ENCODE data around the gene NEMP1. TPM values are rescaled to one million over a fixed set of nuclear protein-coding genes. Genes with fewer than 3 reads are reported as not detected.

The NEMP1 gene
- total RNA-seq, 1 experiment from 2014 or later: 16.4 TPM

- H3K27ac ChIP-seq (ENCODE audit: low read length): no peak overlapping the region
- H3K27me3 ChIP-seq (ENCODE audit: low read length): no peaks in the 10 kb centered on the region
- no peaks in the 10 kb centered on the region for H4K20me1 ChIP-seq (ENCODE audit: low read length)
- no peaks in the 10 kb centered on the region for H3K79me2 ChIP-seq (ENCODE audit: low read length)
- POLR2A ChIA-PET (ENCODE audit: unreplicated experiment): no interaction called here
- no peaks in the 10 kb centered on the region for H3K9me3 ChIP-seq (ENCODE audit: low read length)
- no peaks in the 10 kb centered on the region for H3K36me3 ChIP-seq (ENCODE audit: low read depth, low read length)
- peak overlapping the region; percentile 74; the same call in 1 of the 2 replicates for H2AFZ ChIP-seq (ENCODE audit: low read length)
- ATAC-seq (no peak), DNase-seq (no peak)
- no peak overlapping the region for H3K9ac ChIP-seq (ENCODE audit: low read length)
- TF ChIP-seq EZH2phosphoT487 (IDR thresholded peaks at IDR 0.05; ENCODE audit: borderline replicate concordance, low read length) (no peak), CTCF (conservative IDR thresholded peaks at IDR 0.05; ENCODE audit: low read depth, low read length) (no peak), EZH2 (IDR thresholded peaks at IDR 0.05; ENCODE audit: low read length, unreplicated experiment) (no peak)
- no peaks in the 10 kb centered on the region for H3K9me2 ChIP-seq (replicated peaks; ENCODE audit: low read length)
- CTCF ChIA-PET: no interaction called here
- no TSS peak for BruUV-seq (replicated peaks)
- intact Hi-C loops (cut with micrococcal nuclease): no loop called here
- H3K4me1 ChIP-seq (ENCODE audit: insufficient read depth, low read length): peaks cover 32% of the 10 kb centered on the region
- peak overlapping the region; percentile 95 for H3K4me2 ChIP-seq (ENCODE audit: low read length)
- H3F3A ChIP-seq (ENCODE audit: low read length, unreplicated experiment): no peaks in the 10 kb centered on the region
- H3K4me3 ChIP-seq (ENCODE audit: low read length): peak overlapping the region; percentile 69; the same call in 1 of the 2 replicates
Measured at GRCh38 chr12:57109207-57110103, 30.9 kb upstream of the NEMP1 start.

- POLR2A ChIA-PET (ENCODE audit: unreplicated experiment): no interaction called here
Measured at GRCh38 chr12:57107456-57108155, 29.0 kb upstream of the NEMP1 start.

More at GRCh38 chr12:57107456-57108155, 29.0 kb upstream of the NEMP1 start:
- no peak overlapping the region for H3K4me2 ChIP-seq (ENCODE audit: low read length)
- H3K79me2 ChIP-seq (ENCODE audit: low read length): no peaks in the 10 kb centered on the region
- DNase-seq: no peak
- no peaks in the 10 kb centered on the region for H3K36me3 ChIP-seq (ENCODE audit: low read depth, low read length)
- H3K27ac ChIP-seq (ENCODE audit: low read length): no peak overlapping the region
- BruUV-seq (replicated peaks): no TSS peak
- H3K4me3 ChIP-seq (ENCODE audit: low read length): no peak overlapping the region
- H4K20me1 ChIP-seq (ENCODE audit: low read length): no peaks in the 10 kb centered on the region
- ATAC-seq: no peak
- TF ChIP-seq CTCF (conservative IDR thresholded peaks at IDR 0.05; ENCODE audit: low read depth, low read length): no peak
- TF ChIP-seq EZH2phosphoT487 (IDR thresholded peaks at IDR 0.05; ENCODE audit: borderline replicate concordance, low read length): no peak
- no peak for TF ChIP-seq EZH2 (IDR thresholded peaks at IDR 0.05; ENCODE audit: low read length, unreplicated experiment)
- H3K27me3 ChIP-seq (ENCODE audit: low read length): no peaks in the 10 kb centered on the region
- H3K9me3 ChIP-seq (ENCODE audit: low read length): no peaks in the 10 kb centered on the region
- CTCF ChIA-PET: no interaction called here
- no peak overlapping the region for H3K9ac ChIP-seq (ENCODE audit: low read length)
- H3F3A ChIP-seq (ENCODE audit: low read length, unreplicated experiment): no peaks in the 10 kb centered on the region
- H2AFZ ChIP-seq (ENCODE audit: low read length): no peak overlapping the region
- intact Hi-C loops (cut with micrococcal nuclease): no loop called here
- H3K9me2 ChIP-seq (replicated peaks; ENCODE audit: low read length): no peaks in the 10 kb centered on the region
- peaks cover 27% of the 10 kb centered on the region for H3K4me1 ChIP-seq (ENCODE audit: insufficient read depth, low read length)
